Effector memory CD4-positive, alpha-beta T cell (primary cell): Measurements from ENCODE around the gene PGAP2.
A peak's percentile ranks its signal among the peaks of the same experiment; 100 is the strongest.

Source experiments
- DNase-seq, 3 donors: peaks; one replicate each; pipeline ENCODE4 v3.0.0-alpha.2; 2020
- H3K27ac ChIP-seq: 2 replicates; pipeline ENCODE4 v1.7.0; 2013; ENCODE audit warnings: mild to moderate bottlenecking, low read length, moderate library complexity; ENCODE audit not compliant: insufficient read depth, poor library complexity, severe bottlenecking
- H3K27me3 ChIP-seq: replicated peaks from 2 replicates; pipeline ENCODE4 v1.7.0; 2013; ENCODE audit warnings: mild to moderate bottlenecking, low read length; ENCODE audit not compliant: insufficient read depth, control insufficient read depth, poor library complexity, severe bottlenecking
- H3K36me3 ChIP-seq: 2 replicates; pipeline ENCODE4 v1.7.0; 2013; ENCODE audit warnings: mild to moderate bottlenecking, low read length, moderate library complexity; ENCODE audit not compliant: control insufficient read depth, insufficient read depth
- H3K4me1 ChIP-seq: 2 replicates; pipeline ENCODE4 v1.7.0; 2013; ENCODE audit warnings: low read length, mild to moderate bottlenecking; ENCODE audit not compliant: control insufficient read depth, insufficient read depth, poor library complexity, severe bottlenecking
- H3K4me3 ChIP-seq: 2 replicates; pipeline ENCODE4 v1.7.0; 2013; ENCODE audit warnings: low read length, low read depth, mild to moderate bottlenecking; ENCODE audit not compliant: insufficient read depth, poor library complexity, severe bottlenecking
- H3K9me3 ChIP-seq: 2 replicates; pipeline ENCODE4 v1.7.0; 2013; ENCODE audit warnings: mild to moderate bottlenecking, low read length, moderate library complexity; ENCODE audit not compliant: control insufficient read depth

The PGAP2 gene

DNA sequence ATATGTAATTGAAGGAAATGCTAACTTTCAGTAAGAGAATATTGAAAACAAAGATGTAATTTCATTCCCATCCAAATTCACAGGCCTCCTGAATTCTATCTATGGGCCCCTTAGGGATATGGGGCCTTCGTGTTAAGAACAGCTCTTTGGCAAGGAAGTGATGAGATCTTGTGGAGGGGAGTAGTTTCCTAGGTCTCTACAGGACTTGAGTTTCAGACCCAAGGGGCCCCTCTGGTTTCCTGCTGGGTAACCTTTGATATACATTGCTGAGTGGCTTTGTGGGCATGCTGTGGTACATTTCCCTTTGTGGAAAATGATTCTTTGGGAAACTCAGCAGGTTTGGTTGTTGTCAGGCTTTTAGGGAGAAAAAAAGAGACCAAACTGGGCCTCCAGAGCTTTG, 53.3 kb downstream of the PGAP2 start:
- no peaks in the 10 kb centered on the region for H3K9me3 ChIP-seq
- no peak overlapping the region for H3K27ac ChIP-seq
- peaks cover 78% of the 10 kb centered on the region for H3K4me1 ChIP-seq
- no peaks in the 10 kb centered on the region for H3K27me3 ChIP-seq
- H3K4me3 ChIP-seq: peak overlapping the region; percentile 29
- DNase-seq: no peak
- H3K36me3 ChIP-seq: no peaks in the 10 kb centered on the region

DNA sequence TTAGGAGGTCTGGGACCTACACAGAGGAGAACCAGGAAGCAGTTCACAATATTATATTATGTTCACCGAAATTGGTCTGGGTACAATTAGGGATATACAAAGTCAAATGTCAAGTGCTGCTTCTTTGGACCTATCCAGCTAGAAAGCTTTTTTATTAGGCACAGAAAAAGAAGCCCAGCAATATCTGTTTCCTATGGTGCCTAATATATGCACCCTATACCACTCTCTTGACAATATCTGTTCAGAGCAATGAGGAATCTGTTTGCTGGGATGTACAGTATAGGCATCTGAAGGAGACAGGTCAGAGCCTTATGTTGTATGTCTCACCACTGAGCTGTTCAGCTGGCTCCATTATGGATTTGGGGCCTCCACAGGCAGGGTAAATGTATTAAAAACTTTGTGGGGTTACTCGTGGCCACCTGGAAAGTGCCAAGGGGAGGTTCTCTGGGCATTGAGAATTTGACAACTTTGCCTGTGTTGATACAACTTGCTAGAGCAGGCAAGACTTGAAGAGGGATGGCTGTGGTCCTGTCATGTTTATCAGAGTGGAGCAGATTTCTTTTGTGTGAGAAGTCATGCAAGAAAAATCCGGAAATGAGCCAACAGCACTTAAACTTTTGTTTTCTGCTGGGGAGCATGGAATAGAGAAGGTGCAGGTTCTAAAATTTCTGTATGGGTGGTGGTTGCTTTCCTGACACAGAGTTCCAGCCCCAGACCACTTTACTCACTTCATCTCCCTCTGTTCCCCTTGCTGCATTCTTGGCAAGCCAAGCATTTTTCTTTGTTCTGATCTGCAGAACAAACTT, 57.2 kb downstream of the PGAP2 start:
- H3K9me3 ChIP-seq: no peaks in the 10 kb centered on the region
- H3K27ac ChIP-seq: peak overlapping the region; percentile 21
- H3K36me3 ChIP-seq: no peaks in the 10 kb centered on the region
- no peak overlapping the region for H3K4me3 ChIP-seq
- DNase-seq: no peak
- H3K27me3 ChIP-seq: no peaks in the 10 kb centered on the region
- H3K4me1 ChIP-seq: peaks cover 59% of the 10 kb centered on the region

DNA sequence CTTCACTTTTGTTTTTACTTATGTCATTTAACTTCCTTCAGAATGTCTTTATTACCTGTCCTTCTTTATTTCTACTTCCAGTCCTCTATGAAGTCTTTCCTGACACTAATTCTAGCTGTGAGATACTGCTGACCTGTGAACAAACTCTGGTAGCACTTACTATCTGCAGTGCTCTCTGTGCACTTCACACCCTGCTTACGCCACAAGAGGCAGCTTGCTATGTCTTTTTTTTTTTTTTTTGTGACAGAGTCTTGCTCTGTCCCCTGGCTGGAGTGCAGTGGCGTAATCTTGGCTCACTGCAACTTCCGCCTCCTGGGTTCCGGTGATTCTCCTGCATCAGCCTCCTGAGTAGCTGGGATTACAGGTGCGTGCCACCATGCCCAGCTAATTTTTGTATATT, 57.8 kb downstream of the PGAP2 start:
- no peaks in the 10 kb centered on the region for H3K9me3 ChIP-seq
- H3K36me3 ChIP-seq: no peaks in the 10 kb centered on the region
- peaks cover 55% of the 10 kb centered on the region for H3K4me1 ChIP-seq
- no peaks in the 10 kb centered on the region for H3K27me3 ChIP-seq
- H3K4me3 ChIP-seq: no peak overlapping the region
- no peak for DNase-seq
- no peak overlapping the region for H3K27ac ChIP-seq

DNA sequence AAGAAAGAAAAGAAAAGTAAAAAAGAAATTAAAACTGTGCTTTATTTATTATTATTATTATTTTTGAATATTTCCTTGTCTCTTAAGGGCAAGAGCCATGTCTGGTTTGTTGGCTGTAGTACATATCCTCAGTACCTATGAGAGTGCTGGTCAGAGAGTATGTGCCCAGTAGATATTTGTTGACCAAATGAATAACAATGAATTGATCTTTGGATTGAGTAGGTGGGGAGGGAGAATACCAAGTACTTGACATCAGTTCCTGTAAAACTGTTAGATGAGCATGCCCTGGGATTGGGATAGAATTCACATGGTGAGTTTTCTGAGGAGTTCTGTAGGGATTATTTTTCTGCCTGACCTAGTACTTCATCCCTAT, 58.5 kb downstream of the PGAP2 start:
- no peaks in the 10 kb centered on the region for H3K9me3 ChIP-seq
- no peaks in the 10 kb centered on the region for H3K36me3 ChIP-seq
- H3K4me3 ChIP-seq: no peak overlapping the region
- peaks cover 49% of the 10 kb centered on the region for H3K4me1 ChIP-seq
- DNase-seq: no peak
- H3K27ac ChIP-seq: no peak overlapping the region
- H3K27me3 ChIP-seq: no peaks in the 10 kb centered on the region

DNA sequence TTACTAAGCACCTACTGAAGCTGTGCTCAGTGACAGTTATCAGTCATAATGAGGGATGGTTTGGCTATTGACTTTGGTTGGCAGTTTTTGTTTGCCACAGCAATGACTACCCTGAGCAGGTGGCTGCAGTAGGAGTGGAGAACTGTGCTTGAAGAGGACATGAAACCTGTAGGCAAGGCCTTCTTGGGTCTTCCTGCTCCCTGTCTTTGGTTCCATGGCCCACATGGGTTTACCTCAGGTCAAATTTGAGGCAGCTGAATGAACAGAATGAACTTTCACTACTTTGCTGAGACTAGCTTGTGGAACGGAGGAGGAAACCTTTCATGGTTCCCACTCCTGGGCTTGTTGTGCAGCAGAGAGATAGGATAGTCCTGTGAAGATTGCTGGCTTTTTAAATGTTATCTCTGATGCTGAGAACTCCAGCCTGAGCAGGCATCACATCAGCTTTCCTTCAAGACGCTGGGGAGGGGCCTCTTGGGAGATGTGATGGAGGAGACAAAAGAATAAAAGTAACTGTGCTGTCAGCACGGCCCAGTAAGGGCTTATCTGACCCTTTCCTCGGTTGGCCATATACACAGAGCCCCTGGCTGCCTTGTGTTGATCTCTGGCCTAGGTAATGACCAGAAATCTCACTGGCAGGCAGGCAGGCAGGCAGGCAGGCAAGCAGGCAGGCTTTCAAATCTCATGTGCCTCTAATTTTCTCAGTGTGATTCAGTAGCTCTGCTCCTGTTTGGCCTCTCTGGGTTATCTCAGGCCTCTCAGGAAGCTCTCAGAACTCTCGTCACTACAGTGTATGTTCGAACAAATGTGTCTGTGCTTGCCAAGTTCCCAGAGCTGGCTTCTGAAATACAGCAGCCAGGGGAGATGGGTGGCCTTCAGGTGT, 59.1 kb downstream of the PGAP2 start:
- DNase-seq: no peak
- peak overlapping the region; percentile 6 for H3K27ac ChIP-seq
- no peaks in the 10 kb centered on the region for H3K9me3 ChIP-seq
- no peaks in the 10 kb centered on the region for H3K36me3 ChIP-seq
- no peak overlapping the region for H3K4me3 ChIP-seq
- peaks cover 43% of the 10 kb centered on the region for H3K4me1 ChIP-seq
- no peaks in the 10 kb centered on the region for H3K27me3 ChIP-seq

DNA sequence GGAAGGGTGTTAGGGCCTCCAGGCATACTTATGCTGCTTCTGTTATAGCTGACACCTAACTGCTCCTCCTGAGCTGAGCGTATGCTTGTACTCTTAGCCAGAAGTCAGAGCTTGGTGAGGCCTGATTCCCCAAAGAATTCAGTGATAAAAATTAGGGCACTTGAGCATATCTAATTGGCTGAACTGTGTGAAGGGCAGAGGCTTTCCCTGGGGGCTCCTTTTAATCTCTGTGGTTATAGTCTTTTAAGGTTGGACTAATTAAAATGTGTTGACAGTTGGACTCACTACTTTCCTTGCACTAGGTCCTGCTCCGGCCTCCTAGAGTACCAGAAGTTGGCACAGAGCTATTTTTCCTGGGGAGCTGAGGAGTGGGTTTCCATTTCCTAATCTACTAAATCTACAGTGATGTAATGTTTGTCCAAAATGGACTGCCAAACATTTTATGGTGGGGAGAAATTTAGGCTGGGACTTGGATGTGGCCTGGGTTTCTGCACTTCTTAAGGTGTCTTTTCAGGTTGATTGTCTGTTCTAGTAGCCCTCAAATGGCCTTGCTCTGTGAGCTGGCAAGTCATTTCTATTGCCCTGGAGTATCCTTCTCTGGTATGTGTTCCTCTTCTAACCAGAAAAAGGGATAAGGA, 65.5 kb downstream of the PGAP2 start:
- Histone ChIP-seq H3K27me3 (no peaks in the 10 kb centered on the region), H3K4me3 (no peak overlapping the region), H3K9me3 (no peaks in the 10 kb centered on the region), H3K4me1 (peaks cover 21% of the 10 kb centered on the region), H3K27ac (no peak overlapping the region), H3K36me3 (no peaks in the 10 kb centered on the region)
- DNase-seq: no peak
